Nephron progenitor cell (in vitro differentiated cells): ENCODE measurements around the gene FCN2.

Source experiments
- DNase-seq: peaks from one replicate; pipeline ENCODE4 v3.0.0; 2021
- H3K27ac Mint-ChIP-seq: 2 replicates; pipeline ENCODE4 v1.8.0; 2021; ENCODE audit warnings: mild to moderate bottlenecking, moderate library complexity, mixed read lengths
- H3K27me3 Mint-ChIP-seq: 2 replicates; pipeline ENCODE4 v1.8.0; 2021; ENCODE audit warnings: mild to moderate bottlenecking, low read depth, mixed read lengths; ENCODE audit not compliant: poor library complexity
- H3K36me3 Mint-ChIP-seq: 2 replicates; pipeline ENCODE4 v1.8.0; 2021; ENCODE audit warnings: low read depth, mixed read lengths
- H3K4me1 Mint-ChIP-seq: 2 replicates; pipeline ENCODE4 v1.8.0; 2021; ENCODE audit warnings: mixed read lengths
- H3K4me3 Mint-ChIP-seq: 2 replicates; pipeline ENCODE4 v1.8.0; 2021; ENCODE audit warnings: mild to moderate bottlenecking, moderate library complexity, mixed read lengths
- H3K9me3 Mint-ChIP-seq: 2 replicates; pipeline ENCODE4 v1.8.0; 2021; ENCODE audit warnings: mild to moderate bottlenecking, moderate library complexity, mixed read lengths
- TF ChIP-seq, protein P1 (sequence below): fragments of 200-600 bp; sonication (generic); IDR thresholded peaks from 2 replicates; pipeline ENCODE4 v1.5.0; 2021; ENCODE audit warnings: antibody characterized with exemption

FCN2 gene

DNA sequence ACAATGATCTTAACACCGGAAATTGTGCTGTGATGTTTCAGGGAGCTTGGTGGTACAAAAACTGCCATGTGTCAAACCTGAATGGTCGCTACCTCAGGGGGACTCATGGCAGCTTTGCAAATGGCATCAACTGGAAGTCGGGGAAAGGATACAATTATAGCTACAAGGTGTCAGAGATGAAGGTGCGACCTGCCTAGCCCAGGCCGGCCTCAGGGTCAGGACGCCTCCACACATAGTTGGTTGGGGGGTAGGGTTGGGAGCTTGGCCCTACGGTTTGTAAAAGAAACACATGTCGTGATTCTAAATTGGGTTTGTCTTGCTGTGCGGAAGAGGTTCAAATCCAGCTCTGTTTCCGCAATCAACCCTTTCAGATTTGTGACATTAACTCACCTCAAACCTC, 6.6 kb downstream of the FCN2 start:
- Mint-ChIP-seq H3K27ac (no peak overlapping the region), H3K4me1 (peaks cover 20% of the 10 kb centered on the region), H3K4me3 (no peak overlapping the region), H3K36me3 (no peaks in the 10 kb centered on the region), H3K27me3 (peaks cover 6% of the 10 kb centered on the region), H3K9me3 (no peaks in the 10 kb centered on the region)
- TF ChIP-seq, protein P1, sequence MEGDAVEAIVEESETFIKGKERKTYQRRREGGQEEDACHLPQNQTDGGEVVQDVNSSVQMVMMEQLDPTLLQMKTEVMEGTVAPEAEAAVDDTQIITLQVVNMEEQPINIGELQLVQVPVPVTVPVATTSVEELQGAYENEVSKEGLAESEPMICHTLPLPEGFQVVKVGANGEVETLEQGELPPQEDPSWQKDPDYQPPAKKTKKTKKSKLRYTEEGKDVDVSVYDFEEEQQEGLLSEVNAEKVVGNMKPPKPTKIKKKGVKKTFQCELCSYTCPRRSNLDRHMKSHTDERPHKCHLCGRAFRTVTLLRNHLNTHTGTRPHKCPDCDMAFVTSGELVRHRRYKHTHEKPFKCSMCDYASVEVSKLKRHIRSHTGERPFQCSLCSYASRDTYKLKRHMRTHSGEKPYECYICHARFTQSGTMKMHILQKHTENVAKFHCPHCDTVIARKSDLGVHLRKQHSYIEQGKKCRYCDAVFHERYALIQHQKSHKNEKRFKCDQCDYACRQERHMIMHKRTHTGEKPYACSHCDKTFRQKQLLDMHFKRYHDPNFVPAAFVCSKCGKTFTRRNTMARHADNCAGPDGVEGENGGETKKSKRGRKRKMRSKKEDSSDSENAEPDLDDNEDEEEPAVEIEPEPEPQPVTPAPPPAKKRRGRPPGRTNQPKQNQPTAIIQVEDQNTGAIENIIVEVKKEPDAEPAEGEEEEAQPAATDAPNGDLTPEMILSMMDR, result no peak
- DNase-seq, result no peak

DNA sequence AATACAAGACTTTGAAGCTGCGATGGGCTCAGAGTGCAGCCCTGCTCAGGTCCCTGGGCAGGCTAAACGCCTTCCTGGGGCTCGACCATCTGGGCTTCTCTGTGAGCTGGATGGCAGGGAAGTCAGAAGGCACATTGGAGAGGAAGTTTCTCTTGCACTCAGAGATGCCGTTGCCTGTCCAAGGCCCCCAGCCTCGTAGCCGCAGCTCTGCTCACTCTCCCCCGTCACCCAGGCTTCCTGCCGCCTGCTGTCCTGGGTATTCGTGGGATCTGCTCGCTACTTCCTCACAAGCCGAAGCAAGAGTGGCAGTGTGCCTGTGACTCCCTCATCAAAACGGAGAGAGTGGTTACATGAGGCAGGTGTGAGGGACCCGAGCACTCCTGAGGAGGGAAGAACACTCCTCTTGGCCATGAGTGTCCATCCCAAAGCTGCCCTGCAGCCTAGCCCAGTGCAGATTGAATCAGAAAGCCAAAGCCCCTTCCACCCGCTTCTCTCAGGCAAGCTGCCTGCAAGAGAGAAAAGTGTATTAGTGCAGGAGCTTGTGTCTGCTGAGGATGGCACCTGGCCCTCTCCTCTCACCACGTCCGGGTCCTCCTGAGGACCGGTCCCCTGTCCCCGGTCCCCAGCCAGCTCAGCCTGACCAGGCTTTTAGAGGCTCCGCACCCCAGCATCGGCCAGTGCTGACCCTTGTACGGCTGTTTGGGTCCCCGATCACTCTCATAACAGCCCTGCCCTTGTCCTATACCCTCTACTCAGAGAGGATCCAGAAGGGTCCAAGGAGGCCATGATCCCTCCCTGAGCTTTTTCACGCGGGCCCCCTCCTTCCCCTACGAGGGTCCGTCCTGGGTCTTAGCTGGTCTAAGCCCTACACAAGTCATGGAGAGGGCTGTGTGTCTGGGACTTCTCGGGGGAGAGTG, 7.3 kb downstream of the FCN2 start:
- no peak for DNase-seq
- peaks cover 20% of the 10 kb centered on the region for H3K4me1 Mint-ChIP-seq
- peak overlapping the region; percentile 19 for H3K27ac Mint-ChIP-seq
- TF ChIP-seq, protein P1, result no peak
- no peaks in the 10 kb centered on the region for H3K36me3 Mint-ChIP-seq
- peaks cover 3% of the 10 kb centered on the region for H3K9me3 Mint-ChIP-seq
- no peak overlapping the region for H3K4me3 Mint-ChIP-seq
- H3K27me3 Mint-ChIP-seq, result peaks cover under 1% of the 10 kb centered on the region

DNA sequence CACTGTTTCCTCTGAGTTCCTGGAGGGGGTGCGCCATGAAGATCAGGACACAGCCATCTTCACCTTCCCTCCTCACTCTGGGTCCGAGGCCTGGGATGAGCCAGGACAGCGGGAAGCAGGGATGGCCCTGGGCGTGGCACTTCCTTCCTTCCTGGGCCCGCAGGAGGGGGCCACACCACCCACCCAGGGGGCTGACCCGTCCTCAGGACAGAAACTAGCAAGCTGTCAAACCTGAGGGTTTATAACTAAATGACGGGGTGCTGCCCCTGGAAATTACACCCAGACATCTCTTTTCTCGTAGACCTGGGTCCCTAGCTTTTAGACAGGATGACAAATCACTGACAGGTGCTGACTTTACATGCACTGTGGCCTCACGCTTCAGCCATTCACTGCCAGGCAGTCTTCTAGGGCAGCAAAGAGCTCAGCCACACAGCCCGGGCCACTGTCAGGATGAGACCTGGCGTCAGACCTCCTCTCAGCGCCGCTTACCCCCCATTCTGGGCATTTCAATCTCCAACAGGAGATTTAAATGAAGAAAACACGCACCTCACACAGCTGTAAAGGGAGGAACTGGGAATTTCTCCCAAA, 8.1 kb downstream of the FCN2 start:
- H3K9me3 Mint-ChIP-seq, result peaks cover 9% of the 10 kb centered on the region
- TF ChIP-seq, protein P1, result no peak
- H3K36me3 Mint-ChIP-seq, result no peaks in the 10 kb centered on the region
- DNase-seq, result no peak
- no peak overlapping the region for H3K4me3 Mint-ChIP-seq
- H3K4me1 Mint-ChIP-seq, result peaks cover 20% of the 10 kb centered on the region
- no peaks in the 10 kb centered on the region for H3K27me3 Mint-ChIP-seq
- no peak overlapping the region for H3K27ac Mint-ChIP-seq

DNA sequence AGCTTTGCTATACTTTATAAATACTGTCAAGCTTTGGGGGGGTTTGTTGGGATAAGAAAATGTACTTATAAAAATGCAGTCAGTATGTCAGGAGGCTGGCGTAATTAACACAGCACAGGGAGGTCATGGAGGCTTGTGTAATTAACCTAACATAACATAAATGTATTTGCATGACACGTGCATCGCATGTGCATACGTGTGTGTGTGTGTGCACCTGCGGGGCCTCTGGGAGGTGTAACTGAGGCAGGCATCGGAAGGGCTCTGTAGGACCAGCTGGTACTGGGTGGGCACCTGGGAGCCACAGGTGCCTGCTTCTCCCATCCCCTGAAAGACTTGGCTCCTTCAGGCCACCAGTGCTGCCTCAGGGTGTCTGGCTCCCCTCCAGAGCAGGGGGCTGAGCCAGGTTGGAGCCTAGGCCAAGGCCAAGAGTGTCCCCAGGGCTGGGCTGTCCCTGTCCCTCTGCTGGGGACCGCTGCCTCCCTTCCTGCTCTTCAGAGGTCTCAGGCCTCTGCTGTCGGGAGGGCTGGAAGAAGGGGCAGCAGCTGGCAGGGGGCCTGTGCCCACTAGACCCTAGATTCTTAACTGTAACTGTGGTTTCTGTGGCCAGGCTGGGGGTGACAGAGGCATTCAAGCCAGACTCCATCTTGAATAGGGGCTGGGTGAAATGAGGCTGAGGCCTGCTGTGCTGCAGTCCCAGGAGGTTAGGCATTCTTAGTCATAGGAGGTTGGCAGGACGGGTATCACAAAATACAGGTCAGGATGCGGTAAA, 9.0 kb downstream of the FCN2 start:
- no peaks in the 10 kb centered on the region for H3K27me3 Mint-ChIP-seq
- H3K4me1 Mint-ChIP-seq, result peaks cover 20% of the 10 kb centered on the region
- peaks cover 17% of the 10 kb centered on the region for H3K9me3 Mint-ChIP-seq
- TF ChIP-seq, protein P1, result no peak
- H3K36me3 Mint-ChIP-seq, result no peaks in the 10 kb centered on the region
- DNase-seq, result no peak
- H3K4me3 Mint-ChIP-seq, result no peak overlapping the region
- H3K27ac Mint-ChIP-seq, result no peak overlapping the region

DNA sequence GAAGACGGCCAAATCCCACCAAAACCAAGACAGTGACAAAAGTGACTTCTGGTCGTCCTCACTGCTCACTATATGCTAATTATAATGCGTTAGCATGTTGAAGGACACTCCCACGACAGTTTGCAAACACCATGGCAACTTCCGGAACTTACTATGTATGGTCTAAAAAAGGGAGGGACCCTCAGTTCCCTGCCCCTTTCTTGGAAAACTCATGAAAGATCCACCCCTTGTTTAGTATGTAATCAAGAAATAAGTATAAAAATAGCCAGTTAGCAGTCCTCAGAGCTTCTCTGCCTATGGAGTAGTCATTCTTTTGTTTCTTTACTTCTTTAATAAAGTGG, 9.5 kb downstream of the FCN2 start:
- Mint-ChIP-seq H3K4me1 (peaks cover 21% of the 10 kb centered on the region), H3K9me3 (peaks cover 22% of the 10 kb centered on the region), H3K36me3 (no peaks in the 10 kb centered on the region), H3K27ac (no peak overlapping the region), H3K4me3 (no peak overlapping the region), H3K27me3 (no peaks in the 10 kb centered on the region)
- no peak for DNase-seq
- TF ChIP-seq, protein P1, result no peak
